HPDE6-E6E7 (cell line): Measurements from ENCODE around the gene PLPP3.
"Not testable (repeated sequence)": the region's sequence is repeated elsewhere in the genome, so short reads cannot be mapped to it uniquely, and the experiment has no call there.

Experiments used
- DNase-seq: peaks from one replicate; pipeline ENCODE4 v3.0.0; 2011; ENCODE audit warnings: missing footprints; ENCODE audit errors: extremely low spot score

Gene PLPP3

DNA sequence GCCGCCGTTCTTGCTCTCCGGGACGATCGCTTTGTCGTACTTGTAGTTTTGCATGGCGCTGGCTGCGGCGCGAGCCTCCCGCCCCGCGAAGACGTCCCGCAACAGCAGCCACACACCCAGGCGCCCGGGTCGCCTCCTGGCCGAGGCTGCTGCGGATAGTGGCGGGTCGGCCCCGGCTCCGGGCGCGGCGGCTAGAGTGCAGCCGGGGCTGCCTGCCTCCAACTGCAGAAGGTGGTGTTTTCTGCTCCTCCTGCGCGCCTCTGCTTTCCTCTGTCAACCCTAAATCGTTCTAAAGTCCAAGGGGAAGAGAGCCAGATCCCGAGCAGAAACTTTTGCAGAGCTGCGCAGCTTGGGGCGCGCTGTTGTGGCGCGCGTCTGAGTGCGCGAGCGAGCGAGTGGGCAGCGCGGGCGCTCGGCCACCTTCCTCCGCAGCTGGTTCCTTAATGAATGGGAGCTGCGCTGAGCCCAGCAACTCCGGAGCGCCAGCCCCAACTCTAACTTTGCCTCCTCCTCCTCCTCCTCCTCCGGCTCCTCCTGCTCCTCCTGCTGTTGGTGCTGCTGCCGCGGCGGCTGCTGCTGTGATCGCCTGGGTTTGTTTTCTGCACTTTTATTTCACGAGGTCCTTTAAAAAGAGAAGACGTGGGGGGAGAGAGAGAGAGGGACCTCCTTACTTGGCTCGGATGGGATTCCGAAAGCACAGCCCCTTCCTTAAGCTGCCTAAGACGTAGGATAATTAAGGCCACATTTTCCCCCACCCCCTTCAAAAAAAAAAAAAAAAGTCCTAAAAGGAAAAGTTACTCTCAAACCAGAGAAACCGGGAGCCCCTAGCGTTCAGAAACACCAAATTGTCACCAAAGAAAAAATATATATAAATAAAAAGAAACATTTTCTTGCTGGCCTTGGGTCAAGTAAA, at the start of gene PLPP3:
TSS of gene PLPP3 (minus strand) at position 601 of the 913 bp plus-strand sequence. CDS start at position 54, 547 bp downstream.
- peak; percentile 70 for DNase-seq

DNA sequence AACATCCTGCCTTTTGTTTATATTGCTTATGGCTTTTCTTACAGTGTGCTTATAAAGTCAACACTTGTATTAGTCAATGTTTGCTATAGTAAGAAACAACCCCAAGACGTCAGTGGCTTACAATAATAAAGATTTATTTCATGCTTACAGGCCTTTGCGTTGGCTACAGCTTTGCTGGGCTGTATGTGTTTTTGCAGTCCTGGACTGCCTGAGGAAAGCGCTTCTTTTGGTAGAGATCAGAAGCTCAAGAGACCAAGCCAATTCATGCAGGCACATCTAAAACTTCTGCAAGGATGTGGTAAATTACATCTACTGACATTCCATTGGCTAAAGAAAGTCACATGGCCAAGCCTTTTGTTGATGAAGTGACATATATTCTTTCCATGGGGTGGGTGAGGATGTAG, 48.3 kb upstream of the PLPP3 start:
- DNase-seq = no peak

DNA sequence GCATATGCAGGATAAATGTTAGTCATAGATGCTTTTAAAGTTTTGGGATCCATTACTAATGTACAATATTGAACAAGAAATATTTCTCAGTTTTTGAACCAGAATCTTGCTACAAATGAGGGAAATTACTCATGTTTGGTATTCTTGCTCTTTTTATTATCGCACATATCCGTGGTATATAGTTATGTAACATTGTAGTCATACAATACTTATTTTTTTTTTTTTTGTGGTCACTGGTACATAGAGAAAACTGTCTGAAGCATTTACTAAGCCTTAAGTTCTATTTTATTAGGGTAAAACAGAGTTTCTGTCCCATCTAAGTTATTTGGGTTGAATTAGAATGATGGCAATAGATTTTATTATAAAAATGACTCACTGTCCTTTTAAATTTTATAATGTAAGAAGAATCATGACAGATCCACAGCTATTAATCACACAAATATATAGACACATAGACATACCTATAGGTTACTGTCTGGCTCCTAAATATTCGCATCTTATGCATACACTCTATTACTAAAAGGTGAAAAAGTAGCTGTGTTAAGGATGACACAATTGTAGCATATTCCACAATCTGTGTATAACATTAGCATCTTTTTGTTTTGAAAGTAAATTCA, 47.8 kb upstream of the PLPP3 start:
- no peak for DNase-seq

DNA sequence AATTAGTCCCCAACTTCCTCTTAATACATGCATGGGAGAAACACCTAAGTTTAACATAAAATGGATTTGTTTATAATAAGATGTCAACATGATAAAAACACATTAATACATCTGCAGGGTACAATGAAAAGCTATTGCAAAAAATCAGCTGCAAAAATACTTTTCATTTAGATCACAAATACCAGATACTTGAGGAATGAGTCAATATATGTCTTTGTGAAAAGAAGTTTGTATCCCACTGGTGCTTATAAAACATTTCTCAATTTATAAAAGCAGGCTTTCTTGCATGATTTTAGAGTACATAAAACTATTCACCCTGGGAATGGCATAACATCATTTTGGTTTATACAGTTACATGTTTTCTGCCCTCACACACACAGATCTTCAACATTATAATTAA, 47.2 kb upstream of the PLPP3 start:
- no peak for DNase-seq

DNA sequence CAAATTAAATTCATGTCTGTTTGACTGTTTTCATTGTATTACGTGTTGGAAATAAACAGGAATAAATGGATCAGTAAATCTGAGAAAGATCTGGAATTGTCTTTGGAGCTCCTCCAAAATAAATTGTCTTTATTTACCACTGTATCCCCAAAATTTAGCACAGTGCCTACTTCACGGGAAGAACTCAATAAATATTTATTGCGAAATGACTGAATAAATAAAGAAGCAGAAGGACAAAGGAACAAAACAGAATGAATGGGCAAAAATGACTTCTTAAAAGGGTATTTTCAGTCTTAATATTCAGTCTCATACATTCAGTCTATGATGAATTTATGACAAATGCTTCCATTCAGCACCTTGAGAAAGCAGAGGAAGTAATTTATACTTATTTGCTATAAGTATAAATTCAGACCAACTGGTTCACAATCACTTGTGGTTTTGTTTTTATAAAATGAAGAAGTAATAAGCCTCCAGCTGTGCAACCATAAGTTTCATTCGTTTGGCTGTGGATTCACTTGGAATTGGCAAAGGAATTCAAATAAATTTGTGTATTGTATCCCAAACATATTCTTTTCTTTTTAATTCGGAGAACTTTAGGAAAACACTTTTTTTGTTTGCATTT, 46.6 kb upstream of the PLPP3 start:
- no peak for DNase-seq

DNA sequence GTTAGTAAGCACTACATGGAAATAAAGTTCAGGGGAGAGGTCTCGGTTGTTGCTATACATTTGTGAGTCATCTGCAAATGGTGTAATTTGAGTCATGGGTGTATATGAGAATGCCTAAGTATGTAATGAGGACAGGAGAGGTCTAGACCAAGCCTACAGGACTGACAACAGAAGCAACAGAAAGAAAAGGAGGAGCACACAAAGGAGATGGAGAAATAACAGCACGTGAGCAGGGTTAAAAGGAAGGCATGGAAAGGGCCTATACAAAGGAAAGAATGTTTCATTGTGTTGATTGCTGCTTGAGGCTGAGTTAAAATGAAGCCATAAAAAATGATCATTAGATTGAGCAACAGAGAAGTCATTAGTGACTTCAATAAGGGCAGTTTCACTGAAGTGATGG, 37.8 kb upstream of the PLPP3 start:
- DNase-seq = no peak

DNA sequence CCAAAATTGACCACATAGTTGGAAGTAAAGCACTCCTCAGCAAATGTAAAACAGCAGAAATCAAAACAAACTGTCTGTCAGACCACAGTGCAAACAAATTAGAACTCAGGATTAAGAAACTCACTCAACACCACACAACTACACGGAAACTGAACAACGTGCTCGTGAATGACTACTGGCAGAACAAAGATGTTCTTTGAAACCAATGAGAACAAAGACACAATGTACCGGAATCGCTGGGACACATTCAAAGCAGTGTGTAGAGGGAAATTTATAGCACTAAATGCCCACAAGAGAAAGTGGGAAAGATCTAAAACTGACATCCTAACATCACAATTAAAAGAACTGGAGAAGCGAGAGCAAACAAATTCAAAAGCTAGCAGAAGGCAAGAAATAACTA, 31.4 kb upstream of the PLPP3 start:
- not testable (repeated sequence) for DNase-seq

DNA sequence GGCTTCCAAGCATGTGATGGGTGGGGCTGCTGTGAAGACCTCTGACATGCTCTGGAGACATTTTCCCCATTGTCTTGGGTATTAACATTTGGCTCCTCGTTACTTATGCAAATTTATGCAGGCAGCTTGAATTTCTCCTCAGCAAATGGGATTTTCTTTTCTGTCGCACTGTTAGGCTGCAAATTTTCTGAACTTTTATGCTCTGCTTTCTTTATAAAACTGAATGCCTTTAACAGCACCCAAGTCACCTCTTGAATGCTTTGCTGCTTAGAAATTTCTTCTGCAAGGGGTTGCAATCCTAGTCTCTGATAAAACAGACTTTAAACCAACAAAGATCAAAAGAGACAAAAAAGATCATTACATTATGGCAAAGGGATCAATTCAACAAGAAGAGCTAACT, 30.7 kb upstream of the PLPP3 start:
- not testable (repeated sequence) for DNase-seq

DNA sequence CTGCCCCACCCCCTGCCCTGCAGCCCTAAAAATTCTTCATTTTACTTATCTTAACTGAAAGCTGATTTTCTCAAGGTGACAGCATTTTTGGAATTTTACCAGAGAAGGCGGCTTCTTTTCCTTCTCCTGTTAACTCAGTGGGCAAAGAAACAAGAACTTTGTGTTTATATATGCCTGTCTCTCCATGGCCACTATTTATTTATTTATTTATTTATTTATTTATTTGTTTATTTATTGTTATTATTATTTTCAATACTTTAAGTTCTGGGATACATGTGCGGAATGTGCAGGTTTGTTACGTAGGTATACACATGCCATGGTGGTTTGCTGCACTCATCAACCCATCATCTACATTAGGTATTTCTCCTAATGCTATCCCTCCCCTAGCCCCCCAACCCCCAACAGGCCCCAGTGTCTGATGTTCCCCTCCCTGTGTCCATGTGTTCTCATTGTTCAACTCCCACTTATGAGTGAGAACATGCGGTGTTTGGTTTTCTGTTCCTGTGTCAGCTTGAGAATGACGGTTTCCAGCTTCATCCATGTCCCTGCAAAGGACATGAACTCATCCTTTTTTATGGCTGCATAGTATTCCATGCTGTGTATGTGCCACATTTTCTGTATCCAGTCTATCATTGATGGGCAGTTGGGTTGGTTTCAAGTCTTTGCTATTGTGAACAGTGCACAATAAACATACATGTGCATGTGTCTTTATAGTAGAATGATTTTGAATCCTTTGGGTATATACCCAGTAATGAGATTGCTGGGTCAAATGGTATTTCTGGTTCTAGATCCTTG, 16.2 kb upstream of the PLPP3 start:
- DNase-seq = not testable (repeated sequence)

DNA sequence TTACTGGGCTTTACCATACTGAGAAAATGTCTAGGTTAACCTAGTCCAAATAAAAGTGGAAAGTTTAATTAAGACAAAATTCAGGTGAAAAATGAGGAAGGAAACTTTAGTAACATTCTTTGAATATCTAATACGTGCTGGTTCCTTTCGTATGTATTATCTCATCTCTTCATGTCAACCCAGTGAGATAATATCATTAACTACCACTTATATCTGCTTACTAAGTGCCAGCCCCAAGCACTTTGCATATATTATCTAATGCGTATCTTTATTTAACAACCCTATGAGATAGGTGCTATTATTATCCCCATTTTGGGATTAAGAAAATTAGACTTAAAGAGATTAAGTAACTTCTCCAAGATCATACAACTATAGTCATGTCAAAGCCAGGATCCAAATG, 12.5 kb upstream of the PLPP3 start:
- no peak for DNase-seq

DNA sequence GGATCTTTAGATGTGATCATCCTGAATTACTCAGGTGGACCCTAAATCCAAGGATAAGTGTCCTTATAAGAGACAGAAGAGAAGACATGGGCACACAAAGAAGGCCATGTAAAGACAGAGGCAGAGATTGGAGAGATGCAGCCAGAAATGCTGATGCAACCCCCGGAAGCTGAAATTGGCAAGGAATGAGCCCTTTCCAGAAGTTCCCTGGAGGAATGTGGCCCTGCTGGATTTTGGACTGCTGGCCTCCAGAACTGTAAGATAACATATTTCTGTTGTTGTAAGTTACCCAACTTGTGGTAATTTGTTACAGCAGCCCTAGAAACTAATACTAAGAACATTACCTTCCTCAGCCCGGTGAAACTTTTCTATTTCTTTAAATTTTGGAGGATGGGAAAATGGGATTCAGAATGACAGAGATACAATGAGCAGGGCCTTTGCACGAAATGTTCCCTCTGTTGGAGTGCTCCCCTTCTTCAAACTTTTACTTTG, 11.2 kb upstream of the PLPP3 start:
- DNase-seq = no peak

DNA sequence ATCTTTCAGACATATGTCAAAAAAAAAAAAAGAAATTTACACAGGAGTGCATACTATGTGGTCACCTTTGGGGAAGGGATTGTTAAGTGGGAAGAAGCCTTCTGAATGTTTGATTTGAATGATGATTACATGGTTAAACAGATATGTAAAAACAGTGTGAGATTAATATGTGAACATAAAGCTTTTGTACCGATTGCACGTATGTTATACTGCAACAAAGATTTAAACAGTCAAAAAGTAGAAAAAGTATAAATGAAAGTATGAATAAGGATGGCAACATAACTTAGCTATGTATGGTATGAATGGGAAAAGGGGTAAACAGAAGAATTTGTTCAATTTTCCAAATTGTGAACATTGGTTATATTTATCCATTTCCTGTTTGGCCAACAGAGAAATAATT, 10.0 kb upstream of the PLPP3 start:
- DNase-seq = no peak

DNA sequence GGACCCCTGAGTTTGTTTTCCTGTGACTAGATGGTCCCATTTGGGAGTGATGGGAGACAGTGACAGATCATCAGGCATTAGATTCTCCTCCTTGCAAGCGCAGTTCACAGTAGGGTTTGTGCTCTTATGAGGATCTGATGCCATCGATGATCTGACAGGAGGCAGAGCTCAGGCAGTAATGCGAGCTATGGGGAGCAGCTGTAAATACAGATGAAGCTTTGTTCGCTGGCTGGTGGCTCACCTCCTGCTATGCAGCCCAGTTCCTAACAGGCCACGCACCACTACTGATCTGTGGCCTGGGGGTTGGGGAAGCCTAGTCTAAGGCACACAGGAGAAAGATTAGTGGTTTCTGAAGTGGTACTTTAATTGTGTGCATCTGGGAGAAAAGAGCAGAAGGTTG, 7.1 kb upstream of the PLPP3 start:
- no peak for DNase-seq

DNA sequence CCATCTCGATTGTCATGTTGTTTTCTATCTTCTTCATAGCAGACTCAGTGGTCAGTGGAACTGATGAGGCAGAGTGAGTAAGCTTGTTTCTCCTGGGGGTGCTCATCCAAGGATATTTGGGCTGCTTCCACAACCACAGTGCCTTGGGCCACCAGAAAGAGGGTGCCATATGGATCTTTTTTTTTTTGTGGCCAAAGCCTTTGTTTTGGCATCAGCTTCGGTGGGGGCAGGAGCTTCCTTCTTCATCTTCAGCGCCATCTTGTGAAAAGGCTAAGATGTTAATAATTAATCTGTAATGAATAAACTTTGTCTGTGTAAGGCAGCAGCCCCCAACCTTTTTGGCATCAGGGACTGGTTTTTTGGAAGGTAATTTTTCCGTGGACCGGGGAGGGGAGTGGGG, 6.6 kb upstream of the PLPP3 start:
- DNase-seq = no peak

DNA sequence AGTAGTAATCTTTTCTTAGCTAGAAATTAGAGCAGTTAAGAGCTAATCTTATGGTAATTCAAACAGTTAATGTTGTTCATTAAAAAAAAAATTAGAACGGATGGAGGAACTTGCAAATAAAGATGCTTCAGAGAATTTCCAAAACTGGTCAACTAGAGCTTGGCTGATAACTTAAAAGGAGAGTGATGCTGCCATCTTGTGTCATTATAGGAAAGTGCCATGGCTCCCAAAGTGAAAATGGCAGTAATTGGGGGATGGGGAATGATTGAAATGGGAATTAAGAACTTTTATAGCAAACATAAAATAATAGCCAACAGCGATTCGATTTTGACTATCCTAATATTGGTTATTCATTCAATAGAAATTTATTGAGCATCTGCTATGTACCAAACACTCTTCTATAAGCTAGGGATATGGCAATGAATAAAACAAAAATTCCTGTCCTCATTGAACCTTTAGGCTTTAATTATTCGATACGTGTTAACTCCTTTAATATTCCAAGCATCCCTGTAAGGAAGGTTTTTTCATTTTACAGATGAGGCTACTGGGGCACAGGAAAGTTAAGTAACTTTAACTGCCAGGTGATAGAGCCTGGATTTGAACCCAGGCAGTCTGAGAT, 5.7 kb upstream of the PLPP3 start:
- peak; percentile 33 for DNase-seq

DNA sequence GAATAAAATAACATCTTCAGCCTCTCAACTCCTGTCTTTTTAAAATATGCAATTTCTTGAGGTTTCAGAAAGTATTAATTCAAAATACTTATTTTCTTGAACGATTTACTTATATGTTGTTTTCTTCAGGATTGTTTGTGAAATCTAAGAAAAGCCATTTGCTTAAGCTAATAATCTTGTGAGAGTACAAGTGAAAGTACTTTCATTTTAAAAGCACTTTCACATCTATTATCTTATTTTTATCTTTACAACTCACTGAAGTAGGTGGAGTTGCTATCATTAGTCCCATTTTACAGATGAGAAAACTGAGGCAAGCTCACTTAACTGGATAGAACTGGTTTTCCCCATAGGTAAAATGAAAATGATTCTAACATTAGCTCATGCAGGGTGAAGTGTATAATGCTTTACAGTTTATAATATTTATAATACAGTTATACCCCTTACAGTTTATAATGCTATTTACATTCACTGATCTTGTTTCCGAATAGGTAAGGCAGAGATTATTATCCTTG, 4.7 kb upstream of the PLPP3 start:
- no peak for DNase-seq

DNA sequence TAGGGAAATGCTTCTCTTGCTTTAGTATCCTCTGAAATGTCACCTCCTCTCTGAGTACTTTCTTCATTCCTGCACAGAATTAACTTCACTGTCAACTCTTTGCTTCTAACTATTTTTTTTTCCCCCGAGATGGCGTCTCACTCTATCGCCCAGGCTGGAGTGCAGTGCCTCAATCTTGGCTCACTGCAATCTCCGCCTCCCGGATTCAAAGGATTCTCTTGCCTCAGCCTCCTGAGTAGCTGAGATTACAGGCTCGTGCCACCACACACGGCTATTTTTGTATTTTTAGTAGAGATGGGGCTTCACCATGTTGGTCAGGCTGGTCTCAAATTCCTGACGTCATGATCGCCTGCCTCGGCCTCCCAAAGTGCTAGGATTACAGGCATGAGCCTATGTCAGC, 1.4 kb upstream of the PLPP3 start:
- DNase-seq = no peak

DNA sequence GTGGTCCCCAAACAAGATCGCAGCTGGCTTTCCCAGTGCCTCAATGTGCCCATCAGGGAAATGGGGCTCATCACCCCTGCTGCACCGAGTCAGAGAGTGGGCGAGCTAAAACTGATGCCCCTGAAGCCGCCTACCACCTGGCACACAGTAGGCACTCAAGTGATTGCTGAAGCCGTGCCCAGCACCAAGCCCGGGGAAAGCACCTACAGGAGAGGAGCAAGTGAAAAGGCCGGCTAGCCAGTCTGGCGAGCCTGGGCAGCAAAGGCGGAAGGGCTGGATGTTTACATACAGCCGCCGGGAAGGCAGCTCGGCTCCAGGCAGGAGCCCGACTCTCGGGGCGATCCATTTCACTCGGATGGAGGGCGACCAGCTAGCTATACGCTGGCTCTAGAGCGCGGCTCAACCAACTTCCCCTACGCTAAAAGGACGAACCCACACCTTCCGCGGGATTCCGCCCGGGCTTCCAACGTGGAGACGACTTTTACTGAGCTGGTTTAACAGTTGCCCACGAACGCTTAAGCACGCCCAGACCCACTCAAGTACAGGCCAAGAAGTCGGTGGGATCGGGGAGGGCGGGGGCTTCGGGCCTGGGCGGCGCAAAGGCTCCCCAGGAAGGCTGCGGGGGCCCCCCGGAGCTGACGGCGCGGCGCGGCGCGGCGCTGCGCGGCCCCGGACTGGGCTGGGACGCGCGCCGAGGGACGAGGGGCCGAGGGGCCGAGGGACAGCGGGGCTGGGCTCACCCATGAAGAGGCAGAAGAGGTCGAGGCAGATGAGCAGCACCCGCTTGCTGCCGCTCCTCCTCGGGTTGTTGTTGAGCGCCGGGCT, 1.0 kb downstream of the PLPP3 start:
- DNase-seq = peak; percentile 47

DNA sequence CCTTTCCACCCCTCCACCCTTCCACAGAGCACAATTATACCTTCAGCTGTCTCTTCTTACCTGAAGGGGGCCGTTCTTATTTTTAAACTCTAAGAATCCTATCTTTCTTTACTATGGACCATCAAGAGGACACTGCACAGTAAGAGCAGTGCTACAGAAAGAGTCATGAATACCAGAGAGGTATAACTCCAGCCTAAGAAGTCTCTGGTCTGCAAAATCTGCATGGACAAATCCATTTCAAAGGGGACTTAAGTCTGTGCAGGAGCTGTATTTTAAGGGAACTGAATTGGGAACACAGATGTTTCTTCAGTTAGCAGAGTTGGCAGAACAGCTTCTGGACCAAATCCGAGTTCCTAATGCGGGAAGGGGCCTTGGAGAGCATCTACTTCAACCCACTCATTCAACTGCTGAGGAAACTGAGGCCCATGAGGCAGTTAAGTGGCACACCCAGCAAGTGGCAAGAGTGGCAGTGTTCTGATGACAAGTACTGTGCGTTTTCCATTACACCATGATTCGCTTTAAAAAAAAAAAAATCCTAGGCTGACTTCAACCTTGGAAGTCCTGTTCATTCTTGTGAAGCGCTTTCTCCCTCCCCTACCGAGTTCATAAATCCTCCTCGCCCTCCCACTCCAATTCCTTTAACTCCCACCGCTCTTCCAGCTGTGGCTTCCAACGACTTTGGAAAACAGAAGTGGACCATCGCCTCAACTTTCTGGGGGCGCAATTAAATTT, 1.8 kb downstream of the PLPP3 start:
- no peak for DNase-seq
